ENCODE results near the gene TMEM98.
"Not testable (repeated sequence)": the region's sequence is repeated elsewhere in the genome, so short reads cannot be mapped to it uniquely, and the experiment has no call there.

The TMEM98 gene

GRCh38 chr17:32916134-32916533 lies 11.8 kb upstream of the TMEM98 start:
- no peak for DNase-seq

GRCh38 chr17:32917081-32917480 lies 10.9 kb upstream of the TMEM98 start:
- no peak for DNase-seq

- no peak for DNase-seq
Measured at GRCh38 chr17:32917842-32918241, 10.1 kb upstream of the TMEM98 start.

GRCh38 chr17:32919876-32920275 lies 8.1 kb upstream of the TMEM98 start:
- DNase-seq: not testable (repeated sequence)

- DNase-seq: no peak
Measured at GRCh38 chr17:32920293-32920692, 7.7 kb upstream of the TMEM98 start.

- no peak for DNase-seq
Measured at GRCh38 chr17:32921017-32921416, 6.9 kb upstream of the TMEM98 start.

GRCh38 chr17:32923905-32924304 lies 4.0 kb upstream of the TMEM98 start:
- DNase-seq: not testable (repeated sequence)

GRCh38 chr17:32926183-32926582 lies 1.8 kb upstream of the TMEM98 start:
- DNase-seq: no peak

GRCh38 chr17:32926789-32927188 lies 1.2 kb upstream of the TMEM98 start:
- DNase-seq: not testable (repeated sequence)

GRCh38 chr17:32927201-32927723 lies 691 bp upstream of the TMEM98 start:
- DNase-seq: no peak

GRCh38 chr17:32928586-32929535 lies 908 bp downstream of the TMEM98 start:
- peak; percentile 55 for DNase-seq

GRCh38 chr17:32929588-32929987 lies 1.6 kb downstream of the TMEM98 start:
- no peak for DNase-seq

GRCh38 chr17:32930512-32930911 lies 2.6 kb downstream of the TMEM98 start:
- no peak for DNase-seq

- DNase-seq: no peak
Measured at GRCh38 chr17:32931686-32932085, 3.7 kb downstream of the TMEM98 start.

GRCh38 chr17:32933881-32934280 lies 5.9 kb downstream of the TMEM98 start:
- no peak for DNase-seq

- no peak for DNase-seq
Measured at GRCh38 chr17:32935726-32936125, 7.8 kb downstream of the TMEM98 start.

- no peak for DNase-seq
Measured at GRCh38 chr17:32936186-32936893, 8.4 kb downstream of the TMEM98 start.

GRCh38 chr17:32936894-32937500 lies 9.0 kb downstream of the TMEM98 start:
- DNase-seq: peak; percentile 67

- DNase-seq: no peak
Measured at GRCh38 chr17:32940706-32941390, 12.9 kb downstream of the TMEM98 start.

GRCh38 chr17:32941419-32942032 lies 13.6 kb downstream of the TMEM98 start:
- no peak for DNase-seq

- DNase-seq: no peak
Measured at GRCh38 chr17:32943206-32943605, 15.3 kb downstream of the TMEM98 start.

GRCh38 chr17:32943647-32944191 lies 15.8 kb downstream of the TMEM98 start:
- no peak for DNase-seq
